ENCODE data around the gene CASP4.
"Not testable (repeated sequence)": the region's sequence is repeated elsewhere in the genome, so short reads cannot be mapped to it uniquely, and the experiment has no call there.

CASP4 gene

DNA sequence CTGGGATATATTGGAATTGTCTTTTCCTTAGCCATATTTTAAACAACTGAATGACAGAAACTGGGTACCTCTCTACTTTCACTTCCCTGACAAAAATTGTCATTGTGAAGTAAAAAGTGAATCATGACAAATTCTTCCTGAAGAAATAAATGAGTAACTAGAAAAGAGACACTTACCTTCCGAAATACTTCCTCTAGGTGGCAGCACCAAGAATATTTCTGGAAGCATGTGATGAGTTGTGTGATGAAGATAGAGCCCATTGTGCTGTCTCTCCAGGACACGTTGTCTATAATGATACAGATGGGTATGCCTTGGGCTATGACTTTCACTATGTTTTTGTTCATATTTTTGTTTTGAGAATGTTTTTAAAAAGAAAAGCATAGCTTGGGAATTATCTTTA, 21.5 kb downstream of the CASP4 start:
- DNase-seq, result no peak

DNA sequence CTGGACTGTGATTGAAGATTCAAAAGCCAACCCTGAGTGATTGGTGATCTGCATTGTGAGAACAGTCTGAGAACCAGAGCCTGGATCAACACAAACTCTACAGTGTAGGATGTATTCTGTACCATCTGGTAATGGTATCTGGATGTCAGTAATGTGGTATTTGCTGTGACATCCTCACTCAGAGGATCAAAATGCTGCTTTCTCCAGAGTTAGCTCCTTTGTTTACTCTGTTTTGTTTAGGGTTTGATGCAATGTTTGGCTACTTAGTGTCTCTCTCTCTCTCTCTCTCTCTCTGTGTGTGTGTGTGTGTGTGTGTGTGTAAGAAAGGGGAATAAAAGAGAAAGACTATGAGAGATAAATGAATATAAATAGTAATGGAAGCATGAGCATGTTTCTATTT, 24.3 kb downstream of the CASP4 start:
- DNase-seq, result no peak

DNA sequence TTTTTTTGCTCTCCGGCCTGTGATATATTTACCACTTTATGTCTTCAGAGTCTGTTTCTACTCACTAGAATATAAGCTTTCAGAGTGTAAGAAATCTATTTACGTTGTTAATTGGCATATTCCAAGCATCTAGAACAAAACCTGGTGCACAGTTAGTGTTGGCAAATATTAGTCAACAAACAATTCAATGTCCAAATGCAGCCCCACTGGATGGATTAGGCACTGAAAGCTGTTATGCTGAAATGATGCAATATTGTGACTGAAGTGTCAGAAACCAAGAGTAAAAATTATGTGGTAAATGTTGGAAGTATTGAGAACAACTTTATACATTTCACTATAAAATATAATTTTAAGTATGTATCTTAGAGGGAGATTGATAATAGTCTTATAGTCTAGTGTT, 24.8 kb downstream of the CASP4 start:
- no peak for DNase-seq

DNA sequence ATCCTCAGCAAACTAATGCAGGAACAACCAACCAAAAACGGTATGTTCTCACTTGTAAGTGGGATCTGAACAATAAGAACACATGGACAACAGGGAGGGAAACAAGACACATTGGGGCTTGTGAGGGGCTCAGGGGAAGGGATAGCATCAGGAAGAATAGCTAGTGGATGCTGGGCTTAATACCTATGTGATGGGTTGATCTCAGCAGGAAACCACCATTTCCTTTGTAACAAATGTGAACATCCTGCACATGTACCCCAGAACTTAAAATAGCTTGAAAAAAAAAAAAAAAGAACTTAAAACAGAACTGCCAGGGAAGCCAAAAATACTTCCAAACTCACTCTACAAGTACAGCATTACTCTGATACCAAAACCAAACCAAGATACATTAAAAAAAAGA, 33.8 kb downstream of the CASP4 start:
- no peak for DNase-seq

DNA sequence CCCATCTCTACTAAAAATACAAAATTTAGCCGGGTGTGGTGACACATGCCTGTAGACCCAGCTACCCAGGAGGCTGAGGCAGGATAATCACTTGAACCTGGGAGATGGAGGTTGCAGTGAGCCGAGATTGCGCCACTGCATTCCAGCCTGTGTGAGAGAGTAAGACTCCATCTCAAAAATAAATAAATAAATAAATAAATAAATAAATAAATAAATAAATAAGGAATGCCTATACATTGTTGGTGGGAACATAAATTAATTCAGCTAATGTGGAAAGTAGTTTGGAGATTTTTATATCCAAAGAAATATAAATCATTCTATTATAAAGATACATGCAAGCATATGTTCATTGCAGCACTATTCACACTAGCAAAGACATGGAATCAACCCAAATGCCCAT, 34.3 kb downstream of the CASP4 start:
- DNase-seq, result not testable (repeated sequence)

DNA sequence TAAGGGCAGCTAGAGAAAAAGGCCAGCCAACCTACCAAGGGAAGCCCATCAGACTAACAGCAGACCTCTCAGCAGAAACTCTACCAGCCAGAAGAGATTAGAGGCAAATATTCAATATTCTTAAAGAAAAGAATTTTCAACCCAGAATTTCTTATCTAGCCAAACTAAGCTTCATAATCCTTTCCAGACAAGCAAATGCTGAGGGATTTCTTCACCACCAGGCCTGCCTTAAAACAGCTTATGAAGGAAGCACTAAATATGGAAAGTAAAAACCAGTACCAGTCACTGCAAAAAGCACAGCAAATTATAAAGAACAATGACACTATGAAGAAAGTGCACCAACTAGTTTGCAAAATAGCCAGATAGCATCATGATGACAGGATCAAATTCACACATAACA, 39.6 kb downstream of the CASP4 start:
- DNase-seq, result no peak

DNA sequence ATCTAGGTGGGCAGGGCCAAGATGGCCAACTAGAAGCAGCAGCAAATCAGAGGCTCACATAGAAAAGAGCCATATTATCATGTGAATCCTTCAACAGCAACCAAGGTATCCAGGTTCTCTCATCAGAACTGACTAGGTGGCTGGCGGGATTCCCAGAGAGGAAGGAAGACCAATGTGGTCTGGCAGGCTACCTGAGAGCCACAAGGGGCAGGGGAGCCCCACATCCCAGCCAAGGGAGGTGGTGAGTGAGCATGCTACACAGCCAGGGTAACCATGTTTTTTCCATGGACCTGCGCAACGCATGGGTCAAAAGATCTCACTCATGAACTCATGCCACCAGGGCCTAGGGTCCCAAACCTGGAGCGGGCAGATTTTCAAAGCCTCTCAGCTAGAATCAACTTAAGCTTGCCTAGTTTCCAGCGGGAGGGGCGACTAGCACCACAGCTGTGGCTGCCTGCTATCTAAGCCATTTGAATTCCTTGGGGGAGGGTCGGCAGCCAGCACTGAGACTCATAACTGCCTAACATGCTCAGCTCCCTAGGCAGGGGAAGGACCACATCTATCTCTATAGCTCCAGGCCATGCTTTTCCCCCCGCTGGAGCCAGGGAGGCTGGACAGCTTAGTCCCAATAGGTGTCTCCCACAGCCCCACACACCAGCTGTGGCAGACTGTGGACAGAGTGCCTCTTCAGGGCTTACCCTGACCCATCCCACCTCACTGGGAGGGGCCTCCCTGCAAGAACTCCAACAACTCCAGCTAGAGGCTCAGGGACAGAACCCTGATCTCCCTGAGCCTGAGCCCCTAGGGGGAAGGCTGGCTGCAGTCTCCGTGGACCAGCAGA, 41.4 kb downstream of the CASP4 start:
- peak; percentile 17 for DNase-seq

DNA sequence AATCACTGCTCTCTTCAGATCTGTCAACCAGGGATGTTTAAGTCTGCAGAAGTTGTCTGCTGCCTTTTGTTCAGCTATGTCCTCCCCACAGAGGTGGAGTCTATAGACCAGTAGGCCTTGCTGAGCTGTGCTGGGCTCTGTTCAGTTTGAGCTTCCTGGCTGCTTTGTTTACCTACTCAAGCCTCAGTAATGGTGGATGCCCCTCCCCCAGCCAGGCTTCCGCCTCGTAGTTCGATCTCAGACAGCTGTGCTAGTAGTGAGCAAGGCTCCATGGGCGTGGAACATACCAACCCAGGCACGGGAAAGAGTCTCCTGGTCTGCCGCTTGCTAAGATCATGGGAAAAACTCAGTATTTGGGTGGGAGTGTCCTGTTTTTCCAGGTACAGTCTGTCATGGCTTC, 42.5 kb downstream of the CASP4 start:
- DNase-seq, result no peak

DNA sequence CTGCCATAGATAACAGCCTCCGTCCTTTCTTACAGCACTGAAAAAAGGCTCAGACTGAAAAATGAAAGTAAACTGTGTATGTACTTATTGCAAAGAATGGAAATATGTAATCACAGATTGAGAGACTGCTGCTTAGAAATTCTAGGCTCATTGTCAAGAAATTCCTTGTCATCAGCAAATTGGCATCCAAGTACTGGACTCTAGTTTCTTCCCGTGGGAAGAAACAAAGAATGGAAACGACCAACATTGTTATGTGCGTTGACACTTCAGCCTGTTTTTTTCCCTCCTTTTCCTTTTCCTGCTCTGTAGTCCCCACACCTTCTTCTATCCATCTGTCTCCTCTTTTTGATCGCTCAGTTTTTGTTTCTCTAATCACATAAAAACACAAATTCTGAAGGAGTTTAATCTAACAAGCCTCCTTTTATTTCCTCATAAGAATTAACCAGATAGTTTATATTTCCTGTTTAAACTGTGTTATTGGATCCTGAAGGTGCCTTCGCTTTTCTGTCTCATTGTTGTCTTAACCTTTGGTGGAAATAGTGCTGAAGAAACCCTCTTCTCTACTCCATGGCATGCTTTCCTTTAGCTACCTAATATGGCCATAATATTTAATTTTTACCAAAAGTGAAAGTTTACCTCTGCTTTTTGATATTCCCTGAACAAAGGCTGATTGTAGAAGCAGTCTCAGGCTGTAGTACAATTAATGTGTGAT, 50.1 kb downstream of the CASP4 start:
- DNase-seq, result no peak

DNA sequence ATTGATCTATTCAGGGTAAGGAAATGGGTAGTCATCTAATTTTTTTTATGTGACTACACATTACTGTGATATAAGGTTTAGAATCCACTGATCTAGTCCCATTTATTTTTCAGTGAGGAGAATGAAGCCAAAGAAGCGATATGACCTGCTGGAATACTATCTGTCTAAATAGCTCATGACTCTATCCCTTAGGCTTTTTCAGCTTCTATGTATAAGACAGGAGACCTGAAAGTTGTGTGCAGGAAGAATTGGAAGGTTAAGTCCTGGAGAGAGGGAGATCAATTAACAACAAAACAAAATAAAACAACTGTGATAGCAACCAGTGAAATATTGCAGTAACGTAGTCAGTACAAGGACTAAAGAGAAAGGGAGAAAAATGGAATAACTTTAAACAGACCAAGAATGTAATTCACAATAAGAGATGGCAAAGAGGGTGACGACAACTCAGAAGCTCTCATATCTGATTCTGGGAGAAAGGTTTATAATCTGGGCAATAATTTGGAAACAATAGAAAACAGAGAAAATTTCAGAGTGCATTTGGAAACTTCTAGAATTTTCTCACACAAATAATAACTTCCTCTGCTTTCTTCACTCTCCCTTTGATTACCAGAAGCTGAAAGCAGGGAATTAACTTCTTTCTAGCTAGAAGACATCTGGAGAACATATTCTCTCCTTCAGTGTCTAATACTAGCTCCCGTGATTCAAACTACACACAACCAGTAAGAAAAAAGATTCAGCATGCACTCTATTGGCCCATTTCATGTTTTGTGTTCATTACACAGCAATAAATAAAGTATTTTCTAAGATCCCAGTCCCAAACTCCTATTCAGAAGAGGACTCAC, 50.9 kb downstream of the CASP4 start:
- DNase-seq, result no peak

DNA sequence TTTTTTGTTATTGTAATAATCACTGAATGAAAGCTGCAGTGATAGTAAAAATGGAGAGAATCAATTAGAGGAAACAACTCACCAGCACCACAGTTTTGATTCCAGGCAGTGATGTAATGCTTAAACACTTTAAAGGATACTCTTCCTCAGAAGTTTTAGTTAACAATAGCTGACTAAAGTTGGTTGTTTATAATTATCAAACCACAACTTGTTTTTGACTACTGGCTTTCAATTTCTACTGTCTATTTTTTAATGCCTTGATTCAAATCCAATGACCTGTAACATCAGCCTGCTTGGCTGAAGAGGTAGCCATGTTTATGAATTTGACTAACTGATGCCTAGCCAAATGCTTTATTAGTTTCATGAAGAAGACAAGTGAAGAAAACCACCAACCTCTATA, 51.9 kb downstream of the CASP4 start:
- no peak for DNase-seq

DNA sequence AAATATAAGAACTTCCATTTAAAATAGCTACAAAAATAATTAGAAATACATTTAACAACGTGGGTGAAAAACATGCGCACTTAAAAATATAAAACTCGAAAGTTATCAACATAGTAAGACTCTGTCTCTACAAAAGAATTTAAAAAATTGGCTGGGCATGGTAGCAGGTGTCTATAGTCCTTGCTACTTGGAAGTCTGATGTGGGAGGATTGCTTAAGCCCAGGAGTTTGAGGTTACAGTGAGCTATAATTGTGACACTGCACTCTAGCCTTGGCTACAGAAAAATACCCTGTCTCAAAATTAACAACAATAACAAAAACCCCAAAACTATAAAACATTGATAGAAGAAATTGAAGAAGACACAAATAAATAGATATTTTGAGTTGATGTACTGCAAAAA, 56.3 kb downstream of the CASP4 start:
- DNase-seq, result no peak

DNA sequence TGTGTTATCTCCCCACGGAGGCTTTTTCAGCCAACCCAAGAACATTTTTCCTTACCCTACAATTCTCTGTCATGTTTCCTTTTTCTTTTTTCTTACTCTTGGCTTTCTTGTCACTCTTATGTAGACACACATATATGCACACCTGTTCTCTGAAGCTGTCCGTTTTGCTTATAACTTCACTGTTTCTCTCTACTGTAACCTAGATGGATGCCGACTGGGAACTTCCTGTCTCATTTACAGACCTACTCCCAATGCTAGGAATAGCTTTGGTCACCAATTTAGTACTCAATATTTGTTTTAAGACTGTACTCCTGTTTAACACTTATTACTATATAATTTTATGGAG, 60.2 kb downstream of the CASP4 start:
- no peak for DNase-seq

DNA sequence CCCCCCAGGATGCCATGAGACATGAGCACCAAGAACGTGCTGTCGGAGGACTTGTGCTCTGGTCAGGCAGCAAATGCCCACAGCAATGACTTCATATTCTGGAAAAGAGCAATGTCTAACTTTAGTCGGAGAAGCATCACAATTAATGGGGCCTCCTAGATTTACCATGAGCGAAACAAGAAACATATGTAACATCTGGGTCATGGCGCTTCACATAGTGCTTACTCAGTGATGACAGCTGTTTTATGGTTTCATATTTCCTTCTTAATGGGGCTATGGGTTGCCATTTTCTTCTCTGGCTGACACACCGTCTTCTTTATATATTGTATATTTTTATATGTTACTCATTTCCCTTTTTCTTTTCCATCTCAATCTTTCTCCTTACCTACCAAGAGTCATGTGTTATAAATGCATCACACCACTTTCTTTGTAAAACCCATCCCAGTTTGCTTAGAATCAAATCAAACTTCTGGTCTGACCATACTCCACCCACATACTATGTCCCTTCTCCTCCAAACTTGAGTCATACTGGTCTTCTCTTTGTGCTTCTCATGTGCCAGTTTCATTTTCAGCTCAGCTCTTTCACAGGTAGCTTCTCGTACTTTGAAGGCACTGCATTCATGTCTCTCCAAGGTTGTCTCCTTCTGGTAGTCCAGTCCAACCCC, 60.7 kb downstream of the CASP4 start:
- DNase-seq, result no peak

DNA sequence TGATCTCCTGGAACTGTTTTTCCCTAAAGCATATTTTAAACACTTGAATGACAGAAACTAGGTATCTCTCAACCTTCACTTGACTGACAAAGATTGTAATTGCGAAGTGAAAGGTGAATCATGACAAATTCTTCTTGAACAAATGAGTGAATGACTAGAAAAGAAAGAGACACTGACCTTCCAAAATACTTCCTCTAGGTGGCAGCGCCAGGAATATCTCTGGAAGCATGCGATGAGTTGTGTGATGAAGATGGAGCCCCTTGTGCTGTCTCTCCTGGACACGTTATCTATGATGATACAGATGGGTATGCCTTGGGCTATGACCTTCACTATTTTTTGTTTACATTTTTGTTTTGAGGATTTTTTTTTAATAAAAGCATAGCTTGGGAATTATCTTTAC, 63.1 kb downstream of the CASP4 start:
- DNase-seq, result no peak

DNA sequence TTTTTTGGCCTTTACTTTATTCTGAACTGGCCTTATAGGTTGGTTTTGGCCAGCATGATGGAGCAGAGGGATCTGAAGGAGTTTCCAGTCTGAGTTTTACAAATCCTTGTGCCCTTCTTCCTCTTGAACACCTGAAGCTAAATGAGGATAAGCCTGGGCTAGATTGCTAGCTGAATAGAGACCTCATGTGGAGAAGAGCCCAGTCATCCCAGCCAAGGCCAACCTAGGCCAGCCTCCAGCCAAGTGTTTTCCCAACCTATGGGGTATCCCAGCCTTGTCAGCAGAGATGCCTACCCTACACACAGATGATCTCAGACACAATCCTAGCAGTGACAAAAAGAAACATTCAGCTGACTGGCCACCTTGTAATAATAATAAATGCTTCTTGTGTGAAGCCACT, 69.1 kb downstream of the CASP4 start:
- no peak for DNase-seq

DNA sequence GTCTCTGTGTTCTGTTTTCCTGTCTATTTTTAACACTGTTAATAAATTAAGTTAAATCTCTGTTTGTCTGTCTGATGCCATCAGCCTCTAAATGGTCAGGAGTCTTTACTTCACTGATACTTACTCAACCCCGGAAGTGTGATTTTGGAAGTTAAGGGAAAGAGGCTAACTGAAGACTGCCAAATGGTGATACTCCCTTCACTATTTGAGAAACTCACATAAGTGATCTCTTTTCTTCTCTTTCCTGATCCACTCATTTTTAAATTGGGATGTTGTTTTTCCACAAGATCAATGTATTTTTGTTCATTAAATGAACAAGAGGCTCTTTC, 69.7 kb downstream of the CASP4 start:
- no peak for DNase-seq

DNA sequence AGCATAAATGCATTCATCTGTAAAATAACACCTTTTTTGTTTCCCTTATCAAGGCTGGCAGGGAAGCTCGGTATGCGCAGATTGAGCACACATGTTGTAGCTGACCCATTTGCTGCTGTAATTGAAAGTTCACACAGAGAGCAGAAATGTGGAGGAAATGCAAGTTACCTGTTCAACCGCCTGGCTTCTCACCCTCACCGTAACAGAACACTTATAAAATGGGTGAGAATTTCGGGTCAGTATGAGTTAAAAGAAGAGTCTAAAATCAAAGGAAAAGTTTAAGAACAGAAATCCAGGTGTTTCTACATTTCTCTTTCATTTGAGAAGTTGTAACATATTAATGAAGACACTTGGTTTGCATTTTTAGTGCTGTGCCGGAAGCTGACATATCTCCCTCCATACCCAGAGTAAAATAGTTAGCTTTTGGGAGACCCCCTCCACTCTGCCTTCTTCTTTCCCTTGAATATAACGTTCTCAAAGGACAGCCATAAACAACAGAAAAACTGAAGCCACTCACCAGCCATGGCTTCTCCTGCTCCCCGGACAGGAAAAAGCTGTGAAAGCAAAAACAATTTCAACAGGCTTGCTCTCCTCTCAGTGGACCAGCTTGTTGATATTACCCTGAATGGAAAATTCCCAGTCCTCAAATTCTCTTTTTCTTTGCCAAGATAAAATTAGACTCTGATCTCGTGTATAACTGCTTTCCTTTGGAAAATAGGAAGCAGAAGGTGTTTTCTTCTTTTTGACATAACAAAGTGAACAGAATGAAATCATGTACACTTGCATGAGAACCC, 70.3 kb downstream of the CASP4 start, which contains the start of gene CASP12:
Gene CASP12 (minus strand): TSS at position 570 of the 794 bp plus-strand sequence.
- no peak for DNase-seq

DNA sequence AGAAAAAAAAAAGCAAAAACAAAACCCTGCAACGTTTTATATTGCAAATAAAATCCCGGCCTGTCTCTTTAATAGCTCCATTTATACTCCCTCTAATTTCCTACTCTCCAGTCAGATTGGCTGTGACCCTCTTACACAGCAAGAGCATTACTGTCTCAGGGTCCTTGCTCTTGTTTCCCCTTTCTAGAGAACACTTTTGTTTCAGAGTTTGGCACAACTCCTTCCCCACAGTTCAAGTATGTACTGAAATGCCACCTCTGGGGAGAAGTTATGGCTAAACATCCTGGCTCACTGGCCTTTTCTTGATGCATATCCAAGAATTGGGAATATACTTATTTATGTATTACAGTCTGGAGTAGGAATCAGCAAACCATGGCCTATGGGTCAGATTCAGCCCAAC, 72.7 kb downstream of the CASP4 start:
- DNase-seq, result peak; percentile 29

DNA sequence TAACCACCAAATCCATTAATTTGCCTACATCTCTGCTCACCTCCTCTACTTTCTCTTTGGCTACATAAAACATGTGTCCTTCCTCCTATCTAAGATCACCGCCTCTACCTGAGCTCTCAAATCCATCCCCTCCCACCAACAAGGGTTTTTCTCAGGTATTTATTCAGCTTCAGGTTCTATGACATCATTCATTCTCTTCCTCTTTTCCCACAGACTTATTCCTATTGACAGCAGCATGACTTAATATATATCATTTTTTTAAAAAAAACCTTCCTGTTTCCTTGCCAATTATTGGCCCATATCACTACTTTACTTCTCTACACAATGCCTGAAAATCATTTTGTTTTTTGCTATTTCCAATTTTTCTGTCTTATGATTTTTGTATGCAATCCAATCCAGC, 74.5 kb downstream of the CASP4 start:
- DNase-seq, result no peak
